ENCODE results near the gene RPE.

DNA sequence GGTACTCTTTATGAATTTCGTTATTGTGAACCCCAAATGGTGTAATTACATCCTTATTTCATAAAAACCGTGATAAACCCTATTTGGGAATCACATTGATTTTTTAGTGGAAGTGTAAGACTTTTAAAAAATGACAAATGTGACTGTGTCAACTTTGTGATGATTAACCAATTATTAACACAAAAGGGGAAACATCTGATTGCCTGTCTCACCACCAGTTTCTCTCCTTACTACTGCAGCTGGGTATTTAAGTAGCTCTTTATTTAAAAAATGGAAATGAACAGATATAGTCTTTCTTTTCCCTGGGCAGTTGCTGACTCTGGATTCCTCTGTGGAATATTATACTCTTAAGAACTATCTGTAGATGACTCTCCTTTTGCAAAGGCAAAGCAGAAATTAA, 11.6 kb upstream of the RPE start:
- no peak for TF ChIP-seq CTCF (IDR thresholded peaks at IDR 0.05; ENCODE audit: low read depth, low read length, missing input control)
- no peak for TF ChIP-seq MAX (IDR thresholded peaks at IDR 0.05)
- no peak for TF ChIP-seq YY1 (IDR thresholded peaks at IDR 0.05)
- no peak for TF ChIP-seq HNF4G (IDR thresholded peaks at IDR 0.05)
- no peak for TF ChIP-seq HNF4A (conservative IDR thresholded peaks at IDR 0.05)
- no peak for TF ChIP-seq TAF1 (conservative IDR thresholded peaks at IDR 0.05)
- no peak for TF ChIP-seq GABPA (IDR thresholded peaks at IDR 0.05 in 1 of 2, conservative IDR thresholded peaks at IDR 0.05 in 1 of 2)

Measured in liver (tissue), 3 donors.